KMS-11 (cell line): ENCODE results near the gene PAOX.
"Not testable (repeated sequence)": the region's sequence is repeated elsewhere in the genome, so short reads cannot be mapped to it uniquely, and the experiment has no call there.

Source experiments
- H2AFZ ChIP-seq: fragments of 200-600 bp; sonication (generic); 2 replicates; pipeline ENCODE4 v1.6.1; 2016; ENCODE audit warnings: antibody characterized with exemption, mixed run types, low read depth
- H3K27ac ChIP-seq: fragments of 200-600 bp; sonication (generic); 2 replicates; pipeline ENCODE4 v1.6.1; 2016; ENCODE audit warnings: mild to moderate bottlenecking, mixed run types
- H3K27me3 ChIP-seq: fragments of 200-600 bp; sonication (generic); 2 replicates; pipeline ENCODE4 v1.6.1; 2017; ENCODE audit warnings: mild to moderate bottlenecking, low read depth, mixed run types, moderate library complexity; ENCODE audit not compliant: insufficient read depth
- H3K36me3 ChIP-seq: fragments of 200-600 bp; sonication (generic); 2 replicates; pipeline ENCODE4 v1.6.1; 2017; ENCODE audit warnings: mild to moderate bottlenecking, mixed run types; ENCODE audit not compliant: insufficient read depth
- H3K4me1 ChIP-seq: fragments of 200-600 bp; sonication (generic); 2 replicates; pipeline ENCODE4 v1.6.1; 2016; ENCODE audit warnings: mild to moderate bottlenecking, low read depth, mixed run types; ENCODE audit not compliant: poor library complexity, severe bottlenecking
- H3K4me2 ChIP-seq: fragments of 200-600 bp; sonication (generic); 2 replicates; pipeline ENCODE4 v1.7.0; 2016; ENCODE audit warnings: mild to moderate bottlenecking, mixed run types
- H3K4me3 ChIP-seq: fragments of 200-600 bp; sonication (generic); IDR thresholded peaks from 2 replicates; pipeline ENCODE4 v1.6.1; 2017; ENCODE audit warnings: low read depth, low read length, mixed read lengths; ENCODE audit not compliant: insufficient read depth
- H3K79me2 ChIP-seq: fragments of 200-600 bp; sonication (generic); 2 replicates; pipeline ENCODE4 v1.6.1; 2016; ENCODE audit warnings: low read depth, mixed run types; ENCODE audit not compliant: insufficient read depth
- H3K9ac ChIP-seq: fragments of 200-600 bp; sonication (generic); 2 replicates; pipeline ENCODE4 v1.6.1; 2016; ENCODE audit warnings: mild to moderate bottlenecking, mixed run types
- H4K20me1 ChIP-seq: fragments of 200-600 bp; sonication (generic); 2 replicates; pipeline ENCODE4 v1.6.1; 2016; ENCODE audit warnings: mild to moderate bottlenecking, mixed run types; ENCODE audit not compliant: insufficient read depth
- TF ChIP-seq, protein P1 (sequence below): fragments of 200-600 bp; sonication (generic); conservative IDR thresholded peaks from 2 replicates; pipeline ENCODE4 v1.6.1; 2017; ENCODE audit warnings: low read depth, mild to moderate bottlenecking, antibody characterized with exemption, low read length, moderate library complexity, mixed read lengths

The PAOX gene

DNA sequence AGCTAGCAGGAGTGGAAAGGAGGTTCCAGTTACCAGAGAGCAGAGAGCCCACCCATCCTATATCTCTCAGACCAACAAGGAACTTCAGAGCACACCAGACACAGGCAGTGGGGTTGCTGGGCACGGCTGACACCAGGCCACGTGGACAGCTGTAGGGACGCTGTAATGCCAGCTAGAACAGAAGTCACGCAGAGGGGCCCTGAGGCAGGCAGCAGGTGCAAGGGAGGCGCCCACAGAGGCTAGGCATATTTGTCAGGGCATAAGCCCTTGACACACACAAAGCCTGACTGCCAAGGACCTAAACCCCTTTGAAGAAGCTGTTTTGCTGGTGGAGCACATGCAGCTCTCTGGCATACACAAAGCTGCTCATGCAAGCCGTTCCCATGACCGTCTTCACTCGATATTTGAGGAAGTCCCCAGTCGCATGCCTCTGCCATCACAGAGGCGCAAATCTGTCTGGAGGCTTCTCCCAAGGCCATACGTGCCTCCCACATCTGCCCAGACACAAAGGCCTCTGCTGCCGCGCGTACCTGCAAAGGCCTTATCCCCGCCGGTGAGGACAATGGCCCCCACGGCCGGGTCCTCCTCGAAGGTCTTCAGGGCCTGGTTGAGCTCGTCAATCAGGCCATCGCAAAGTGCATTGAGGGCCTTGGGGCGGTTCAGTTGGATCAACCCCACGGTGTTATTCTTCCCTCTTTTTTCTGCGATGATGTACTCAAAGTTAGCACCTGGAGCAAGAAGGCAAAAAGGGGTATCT, 8.9 kb upstream of the PAOX start:
- Histone ChIP-seq H3K79me2 (no peaks in the 10 kb centered on the region), H3K36me3 (no peaks in the 10 kb centered on the region), H3K27ac (no peak overlapping the region), H2AFZ (no peak overlapping the region), H3K4me3 (no peak overlapping the region), H3K9ac (no peak overlapping the region), H3K4me2 (no peak overlapping the region), H3K27me3 (no peaks in the 10 kb centered on the region; the same call in 1 of the 2 replicates), H4K20me1 (no peaks in the 10 kb centered on the region), H3K4me1 (peaks cover 6% of the 10 kb centered on the region)
- TF ChIP-seq, protein P1, sequence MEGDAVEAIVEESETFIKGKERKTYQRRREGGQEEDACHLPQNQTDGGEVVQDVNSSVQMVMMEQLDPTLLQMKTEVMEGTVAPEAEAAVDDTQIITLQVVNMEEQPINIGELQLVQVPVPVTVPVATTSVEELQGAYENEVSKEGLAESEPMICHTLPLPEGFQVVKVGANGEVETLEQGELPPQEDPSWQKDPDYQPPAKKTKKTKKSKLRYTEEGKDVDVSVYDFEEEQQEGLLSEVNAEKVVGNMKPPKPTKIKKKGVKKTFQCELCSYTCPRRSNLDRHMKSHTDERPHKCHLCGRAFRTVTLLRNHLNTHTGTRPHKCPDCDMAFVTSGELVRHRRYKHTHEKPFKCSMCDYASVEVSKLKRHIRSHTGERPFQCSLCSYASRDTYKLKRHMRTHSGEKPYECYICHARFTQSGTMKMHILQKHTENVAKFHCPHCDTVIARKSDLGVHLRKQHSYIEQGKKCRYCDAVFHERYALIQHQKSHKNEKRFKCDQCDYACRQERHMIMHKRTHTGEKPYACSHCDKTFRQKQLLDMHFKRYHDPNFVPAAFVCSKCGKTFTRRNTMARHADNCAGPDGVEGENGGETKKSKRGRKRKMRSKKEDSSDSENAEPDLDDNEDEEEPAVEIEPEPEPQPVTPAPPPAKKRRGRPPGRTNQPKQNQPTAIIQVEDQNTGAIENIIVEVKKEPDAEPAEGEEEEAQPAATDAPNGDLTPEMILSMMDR: no peak

DNA sequence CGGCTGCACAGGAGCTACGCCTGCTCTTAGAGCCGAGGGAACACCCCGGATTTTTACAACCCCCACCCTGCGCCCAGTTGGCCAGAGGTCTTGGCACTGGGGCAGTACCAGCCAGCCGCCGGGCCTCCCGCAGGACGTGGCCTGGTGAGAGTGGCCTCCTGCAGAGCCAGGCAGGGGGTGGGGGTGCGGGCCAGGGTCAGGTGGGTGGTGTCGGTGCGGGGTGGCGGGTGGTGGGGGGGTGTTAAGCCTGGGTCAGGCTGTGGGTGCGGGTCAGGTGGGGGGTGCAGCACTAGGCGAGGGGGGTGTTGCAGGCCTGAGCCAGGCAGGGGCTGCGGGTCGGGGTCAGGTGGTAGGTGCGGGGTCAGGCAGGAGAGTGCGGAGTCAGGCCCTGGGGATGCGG, 6.6 kb upstream of the PAOX start:
- Histone ChIP-seq H3K9ac (no peak overlapping the region), H2AFZ (no peak overlapping the region), H3K79me2 (no peaks in the 10 kb centered on the region), H3K4me1 (peaks cover 6% of the 10 kb centered on the region), H3K27me3 (no peaks in the 10 kb centered on the region; the same call in 1 of the 2 replicates), H3K4me3 (no peak overlapping the region), H3K36me3 (no peaks in the 10 kb centered on the region), H4K20me1 (no peaks in the 10 kb centered on the region), H3K4me2 (no peak overlapping the region), H3K27ac (no peak overlapping the region)
- TF ChIP-seq, protein P1: no peak

DNA sequence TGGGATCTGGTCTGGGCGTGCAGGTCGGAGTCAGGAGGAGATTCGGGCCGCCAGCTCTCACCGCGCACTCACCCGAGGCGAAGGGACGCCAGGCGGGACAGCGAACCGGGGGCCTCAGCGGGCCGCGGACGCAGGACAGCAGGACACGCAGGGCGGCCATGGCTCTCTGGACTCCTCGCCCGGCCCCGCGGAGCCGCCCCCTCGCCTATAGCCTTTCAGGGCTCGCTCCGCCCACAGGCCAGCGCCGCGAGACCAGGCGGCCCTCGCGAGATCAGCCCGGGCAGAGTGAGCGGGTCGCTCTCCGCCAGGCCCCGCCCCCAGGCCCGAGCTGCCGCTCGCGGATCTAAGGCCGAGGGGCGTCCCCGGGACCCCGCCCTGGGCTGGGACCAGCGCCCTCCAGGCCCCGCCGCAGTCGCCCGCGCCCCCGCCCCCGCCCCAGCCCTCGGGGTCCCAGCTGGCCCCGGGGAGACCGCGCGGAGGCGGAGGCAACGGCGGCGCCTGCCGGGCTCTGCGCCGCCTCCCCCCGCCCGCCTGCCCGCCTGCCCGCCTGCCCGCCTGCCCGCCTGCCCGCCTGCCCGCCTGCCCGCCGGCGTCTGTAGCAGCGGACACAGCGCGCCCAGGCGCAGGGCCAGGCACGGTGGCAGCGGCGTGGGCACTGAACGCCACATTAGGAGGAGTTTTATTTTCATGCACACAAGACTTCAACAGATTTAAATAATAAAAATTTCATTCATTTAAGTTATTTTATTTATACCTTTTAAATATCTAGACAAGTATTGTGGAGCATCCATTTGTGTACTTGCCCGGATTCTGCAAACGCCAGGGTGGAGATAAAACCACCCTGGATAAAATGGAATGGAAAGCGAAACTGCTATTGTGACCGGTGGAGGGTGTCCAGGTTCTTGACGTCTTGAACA, 5.6 kb upstream of the PAOX start, which contains the start of gene ECHS1:
ECHS1 (minus strand) TSS at position 181 of the 917 bp plus-strand sequence; CDS start at position 160, 21 bp downstream.
- no peak within 1 kb of the TSS for H3K4me3 ChIP-seq
- no peak within 1 kb of the TSS for H3K27ac ChIP-seq
- no peaks in the 10 kb centered on the region for H3K79me2 ChIP-seq
- H4K20me1 ChIP-seq: no peaks in the 10 kb centered on the region
- H3K36me3 ChIP-seq: no peaks in the 10 kb centered on the region
- TF ChIP-seq, protein P1: no peak
- no peaks in the 10 kb centered on the region; the same call in 1 of the 2 replicates for H3K27me3 ChIP-seq
- peaks cover 6% of the 10 kb centered on the region for H3K4me1 ChIP-seq
- peak within 1 kb of the TSS; percentile 54 for H3K4me2 ChIP-seq
- peak within 1 kb of the TSS; percentile 57 for H2AFZ ChIP-seq
- H3K9ac ChIP-seq: peak within 1 kb of the TSS; percentile 32; the same call in 1 of the 2 replicates

DNA sequence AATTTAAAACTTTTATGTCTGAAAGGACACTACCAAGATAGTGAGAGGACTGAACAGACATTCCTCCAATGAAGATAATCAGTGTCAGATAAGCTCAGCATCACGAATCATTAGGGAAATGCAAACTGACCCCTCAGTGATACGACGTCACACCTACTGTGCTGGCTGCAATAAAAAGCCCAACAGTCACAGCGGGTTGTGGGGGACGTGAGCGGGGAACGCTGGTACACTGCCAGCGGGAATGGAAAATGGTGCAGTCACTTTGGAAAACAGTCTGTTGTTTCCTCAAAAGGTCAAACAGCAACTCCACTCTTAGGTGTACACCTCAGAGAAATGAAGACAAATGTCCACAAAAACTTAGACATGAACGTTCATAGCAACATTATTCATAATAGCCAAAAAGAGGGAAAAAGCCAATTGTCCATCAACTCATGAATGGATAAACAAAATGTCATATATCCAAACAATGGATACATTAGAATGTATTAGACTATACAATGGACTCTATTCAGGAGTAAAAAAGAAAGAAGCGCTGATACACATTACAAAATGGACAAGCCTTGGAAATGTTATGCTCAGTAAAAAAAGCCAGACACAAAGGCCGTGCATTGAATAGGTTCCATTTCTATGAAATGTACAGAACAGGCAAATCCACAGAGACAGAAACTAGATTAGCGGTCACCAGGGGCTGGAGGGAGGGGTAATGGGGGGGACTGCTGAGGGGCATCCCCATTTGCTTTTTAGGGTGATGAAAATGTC, 3.5 kb upstream of the PAOX start:
- Histone ChIP-seq H3K79me2 (no peaks in the 10 kb centered on the region), H3K27me3 (no peaks in the 10 kb centered on the region; the same call in 1 of the 2 replicates), H2AFZ (no peak overlapping the region), H3K4me2 (no peak overlapping the region), H3K9ac (no peak overlapping the region), H3K27ac (no peak overlapping the region), H3K36me3 (no peaks in the 10 kb centered on the region), H3K4me3 (no peak overlapping the region), H3K4me1 (peaks cover 6% of the 10 kb centered on the region), H4K20me1 (no peaks in the 10 kb centered on the region)
- TF ChIP-seq, protein P1: no peak

DNA sequence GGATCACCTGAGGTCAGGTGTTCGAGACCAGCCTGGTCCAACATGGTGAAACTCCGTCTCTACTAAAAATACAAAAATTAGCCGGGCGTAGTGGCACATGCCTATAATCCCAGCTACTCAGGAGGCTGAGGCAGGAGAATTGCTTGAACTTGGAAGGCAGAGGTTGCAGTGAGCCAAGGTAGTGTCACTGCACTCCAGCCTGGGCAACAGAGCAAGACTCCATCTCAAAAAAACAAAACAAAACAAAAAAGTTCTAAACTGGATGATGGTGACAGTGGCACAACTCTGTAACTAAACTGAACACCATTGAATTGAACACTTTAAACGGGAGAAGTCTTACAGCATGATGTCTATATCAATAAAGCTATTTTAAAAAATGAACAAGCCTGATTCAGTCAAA, 2.9 kb upstream of the PAOX start:
- not testable (repeated sequence) for H4K20me1 ChIP-seq, H3K4me1 ChIP-seq, H2AFZ ChIP-seq, H3K36me3 ChIP-seq, H3K27me3 ChIP-seq, H3K79me2 ChIP-seq, H3K4me2 ChIP-seq, H3K27ac ChIP-seq, H3K4me3 ChIP-seq, H3K9ac ChIP-seq
